ENCODE data around the gene BTF3. TPM values are rescaled to one million over a fixed set of nuclear protein-coding genes. Genes with fewer than 3 reads are reported as not detected.
A peak's percentile ranks its signal among the peaks of the same experiment; 100 is the strongest.

The BTF3 gene
- 378 to 404 TPM (median 384 TPM) in 3 replicates for total RNA-seq
- long read RNA-seq, transcript BTF3-201 (6 exons, 897 nt): major isoform, 278 of 307 reads
- long read RNA-seq, transcript BTF3-202 (6 exons, 1,237 nt): minor isoform, 23 of 307 reads
- long read RNA-seq, partial matches to known transcripts: 3 of 307 reads
- long read RNA-seq, other reads (novel, unspliced or antisense): 3 of 307 reads

DNA sequence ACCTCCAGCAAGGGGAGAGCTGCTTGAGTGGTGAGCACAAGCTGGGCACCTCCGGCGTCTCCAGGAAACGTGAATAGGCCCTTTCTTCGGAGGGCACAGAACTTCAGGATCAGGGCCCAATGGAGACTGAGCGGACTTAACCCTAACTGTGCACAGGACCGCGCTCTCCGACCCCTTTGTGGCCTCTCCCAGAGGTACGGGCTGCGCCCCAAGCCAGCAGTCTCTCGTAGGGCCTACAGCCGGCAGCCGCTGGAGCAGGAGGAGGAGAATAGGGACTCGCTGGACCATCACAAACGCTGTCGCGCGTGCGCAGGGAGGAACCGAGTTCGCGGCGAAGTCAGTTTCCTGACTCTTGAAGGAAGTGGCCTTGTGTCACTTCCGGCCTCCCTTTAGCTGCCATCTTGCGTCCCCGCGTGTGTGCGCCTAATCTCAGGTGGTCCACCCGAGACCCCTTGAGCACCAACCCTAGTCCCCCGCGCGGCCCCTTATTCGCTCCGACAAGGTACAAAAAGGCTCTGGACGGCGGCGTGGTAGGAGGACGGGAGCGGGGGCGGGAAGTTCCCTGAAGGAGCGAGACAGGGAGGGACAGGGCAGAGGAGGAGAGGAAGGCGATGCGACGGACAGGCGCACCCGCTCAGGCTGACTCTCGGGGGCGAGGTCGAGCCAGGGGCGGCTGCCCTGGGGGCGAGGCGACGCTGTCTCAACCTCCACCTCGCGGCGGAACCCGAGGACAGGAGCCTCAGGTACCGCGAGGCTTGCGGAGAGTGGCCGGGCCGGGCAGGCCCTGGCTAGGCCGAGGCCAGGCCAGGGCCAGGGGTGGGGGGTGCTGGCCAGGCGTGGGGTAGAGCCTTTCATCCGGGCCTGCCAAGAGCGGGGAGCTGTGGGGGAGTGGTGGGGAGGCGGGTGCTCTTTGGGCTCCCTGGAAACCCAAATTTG is at the start of gene BTF3:
TSS of gene BTF3 (plus strand) at position 386 of the 936 bp plus-strand sequence. CDS start at position 612, 226 bp downstream.
- TF ChIP-seq, protein P1, sequence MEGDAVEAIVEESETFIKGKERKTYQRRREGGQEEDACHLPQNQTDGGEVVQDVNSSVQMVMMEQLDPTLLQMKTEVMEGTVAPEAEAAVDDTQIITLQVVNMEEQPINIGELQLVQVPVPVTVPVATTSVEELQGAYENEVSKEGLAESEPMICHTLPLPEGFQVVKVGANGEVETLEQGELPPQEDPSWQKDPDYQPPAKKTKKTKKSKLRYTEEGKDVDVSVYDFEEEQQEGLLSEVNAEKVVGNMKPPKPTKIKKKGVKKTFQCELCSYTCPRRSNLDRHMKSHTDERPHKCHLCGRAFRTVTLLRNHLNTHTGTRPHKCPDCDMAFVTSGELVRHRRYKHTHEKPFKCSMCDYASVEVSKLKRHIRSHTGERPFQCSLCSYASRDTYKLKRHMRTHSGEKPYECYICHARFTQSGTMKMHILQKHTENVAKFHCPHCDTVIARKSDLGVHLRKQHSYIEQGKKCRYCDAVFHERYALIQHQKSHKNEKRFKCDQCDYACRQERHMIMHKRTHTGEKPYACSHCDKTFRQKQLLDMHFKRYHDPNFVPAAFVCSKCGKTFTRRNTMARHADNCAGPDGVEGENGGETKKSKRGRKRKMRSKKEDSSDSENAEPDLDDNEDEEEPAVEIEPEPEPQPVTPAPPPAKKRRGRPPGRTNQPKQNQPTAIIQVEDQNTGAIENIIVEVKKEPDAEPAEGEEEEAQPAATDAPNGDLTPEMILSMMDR (IDR thresholded peaks at IDR 0.05): no peak
- peak; percentile 97 for DNase-seq (ENCODE audit: low spot score)
- Mint-ChIP-seq H3K27ac (ENCODE audit: unreplicated experiment) (peak within 1 kb of the TSS; percentile 99), H3K27me3 (ENCODE audit: low read depth) (no peaks in the 10 kb centered on the region), H3K4me3 (ENCODE audit: unreplicated experiment) (peak within 1 kb of the TSS; percentile 93), H3K4me1 (ENCODE audit: low read depth) (peaks cover 55% of the 10 kb centered on the region), H3K36me3 (ENCODE audit: low read depth) (peaks cover 12% of the 10 kb centered on the region), H3K9me3 (ENCODE audit: low read depth) (no peaks in the 10 kb centered on the region)

DNA sequence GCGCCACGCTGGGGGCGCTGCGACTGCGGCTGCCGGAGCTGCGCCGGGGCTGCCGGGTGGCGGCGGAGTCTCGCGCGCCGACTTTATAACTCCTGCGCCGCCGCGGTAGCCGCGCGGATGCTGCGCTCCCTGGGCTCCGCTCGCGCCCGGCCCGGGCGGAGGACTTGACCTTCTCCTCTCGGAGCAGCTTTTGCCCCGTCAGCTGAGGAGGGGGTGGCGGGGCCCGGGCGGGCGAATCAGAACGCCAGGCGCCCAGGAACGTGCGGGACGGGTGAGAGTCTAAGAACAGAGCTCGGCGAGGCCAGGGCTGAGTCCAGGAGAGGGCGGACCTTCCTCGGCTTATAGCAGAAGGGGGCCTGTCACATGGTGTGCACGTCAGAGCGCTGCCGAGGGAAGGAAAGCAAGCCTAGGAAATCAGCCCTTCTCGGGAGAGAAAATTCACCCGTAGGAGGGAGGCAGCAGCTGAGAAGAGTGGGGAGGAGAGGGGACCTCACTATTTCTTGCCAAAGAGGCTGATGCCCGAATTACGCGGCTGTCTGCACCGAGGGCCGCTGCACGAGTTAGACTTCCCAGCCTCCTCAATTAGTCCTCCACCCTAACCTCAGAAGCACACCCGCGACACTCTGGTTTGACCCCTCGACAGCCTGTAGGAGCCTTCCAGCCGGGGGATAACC is 49.6 kb upstream of the BTF3 start, which contains the start of gene FOXD1:
TSS of gene FOXD1 (minus strand) at position 315 of the 674 bp plus-strand sequence. CDS start 415 bp downstream, outside the sequence.
- Mint-ChIP-seq H3K9me3 (ENCODE audit: low read depth) (no peaks in the 10 kb centered on the region), H3K27me3 (ENCODE audit: low read depth) (peaks cover 16% of the 10 kb centered on the region), H3K27ac (ENCODE audit: unreplicated experiment) (peak within 1 kb of the TSS; percentile 92), H3K4me1 (ENCODE audit: low read depth) (peaks cover 40% of the 10 kb centered on the region), H3K4me3 (ENCODE audit: unreplicated experiment) (peak within 1 kb of the TSS; percentile 86), H3K36me3 (ENCODE audit: low read depth) (peaks cover 10% of the 10 kb centered on the region)
- DNase-seq (ENCODE audit: low spot score): peak; percentile 98
- TF ChIP-seq, protein P1 (IDR thresholded peaks at IDR 0.05): peak; percentile 52

DNA sequence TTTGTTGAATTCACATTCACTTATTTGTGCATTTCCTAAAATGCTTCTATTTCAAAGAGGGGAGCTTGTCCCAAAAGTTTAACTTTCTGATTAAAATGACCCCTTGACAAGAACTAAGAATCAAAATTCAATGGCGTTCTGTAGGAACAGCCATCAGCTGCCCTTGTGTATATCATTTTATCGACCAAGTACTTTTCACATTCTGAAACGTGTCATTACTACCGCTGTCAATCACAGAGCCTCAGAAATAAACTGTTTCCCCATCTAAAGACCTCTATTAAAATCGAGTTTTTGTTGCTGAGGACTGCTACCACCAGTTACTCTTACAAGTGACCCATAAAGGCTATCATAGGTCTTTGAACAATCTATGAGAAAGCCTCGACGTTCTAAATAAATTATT is 48.1 kb upstream of the BTF3 start:
- peaks cover 16% of the 10 kb centered on the region for H3K27me3 Mint-ChIP-seq (ENCODE audit: low read depth)
- H3K36me3 Mint-ChIP-seq (ENCODE audit: low read depth): peaks cover 4% of the 10 kb centered on the region

DNA sequence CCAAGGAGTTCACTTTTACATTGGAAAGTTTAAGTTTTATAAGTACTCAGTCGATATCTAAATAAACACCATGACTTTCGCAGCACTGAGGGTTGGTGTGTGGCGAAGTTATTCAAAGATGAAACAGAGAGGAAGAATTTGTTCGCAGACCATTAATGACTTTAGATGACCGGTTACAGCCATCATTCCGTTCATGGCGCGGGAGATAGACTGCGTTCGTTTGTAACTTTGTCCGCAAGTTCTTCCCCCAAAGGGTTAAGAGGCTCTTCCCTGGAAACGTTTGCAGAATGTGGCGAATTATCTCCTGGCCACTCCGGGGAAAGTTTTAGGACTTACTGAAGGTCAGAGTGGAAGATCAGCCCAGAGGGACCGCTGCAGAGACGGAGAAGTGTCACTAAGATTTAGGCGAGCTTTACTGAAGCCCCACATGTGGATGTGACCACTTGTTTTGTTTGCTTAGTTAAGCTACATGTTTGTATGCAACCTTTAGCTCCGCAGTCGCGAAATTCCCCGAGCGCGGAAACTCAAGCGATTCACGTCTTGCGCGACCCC is 47.5 kb upstream of the BTF3 start:
- DNase-seq (ENCODE audit: low spot score): no peak
- H3K4me1 Mint-ChIP-seq (ENCODE audit: low read depth): peaks cover 24% of the 10 kb centered on the region
- H3K27ac Mint-ChIP-seq (ENCODE audit: unreplicated experiment): peak overlapping the region; percentile 55
- TF ChIP-seq, protein P1 (IDR thresholded peaks at IDR 0.05): no peak
- H3K27me3 Mint-ChIP-seq (ENCODE audit: low read depth): peaks cover 18% of the 10 kb centered on the region
- peaks cover 2% of the 10 kb centered on the region for H3K36me3 Mint-ChIP-seq (ENCODE audit: low read depth)
- peak overlapping the region; percentile 65 for H3K4me3 Mint-ChIP-seq (ENCODE audit: unreplicated experiment)
- H3K9me3 Mint-ChIP-seq (ENCODE audit: low read depth): no peaks in the 10 kb centered on the region

More for the DNA sequence above, 48.1 kb upstream of the BTF3 start:
- TF ChIP-seq, protein P1 (IDR thresholded peaks at IDR 0.05): no peak
- no peak overlapping the region for H3K27ac Mint-ChIP-seq (ENCODE audit: unreplicated experiment)
- no peak overlapping the region for H3K4me3 Mint-ChIP-seq (ENCODE audit: unreplicated experiment)
- DNase-seq (ENCODE audit: low spot score): no peak
- no peaks in the 10 kb centered on the region for H3K9me3 Mint-ChIP-seq (ENCODE audit: low read depth)
- H3K4me1 Mint-ChIP-seq (ENCODE audit: low read depth): peaks cover 28% of the 10 kb centered on the region
